ENCODE measurements around the gene HOXB3.
"Not testable (repeated sequence)": the region's sequence is repeated elsewhere in the genome, so short reads cannot be mapped to it uniquely, and the experiment has no call there.

Gene HOXB3

GRCh38 chr17:48542114-48542656 lies 47.9 kb downstream of the HOXB3 start:
- peak; percentile 47 for DNase-seq

- peak; percentile 60 for DNase-seq
Observed at GRCh38 chr17:48541577-48542113, 48.4 kb downstream of the HOXB3 start.

GRCh38 chr17:48541036-48541576 lies 48.9 kb downstream of the HOXB3 start:
- DNase-seq = no peak

- no peak for DNase-seq
Observed at GRCh38 chr17:48540213-48540612, 49.8 kb downstream of the HOXB3 start.

GRCh38 chr17:48539177-48539576 lies 50.9 kb downstream of the HOXB3 start:
- DNase-seq = no peak

- DNase-seq = no peak
Observed at GRCh38 chr17:48537316-48537715, 52.7 kb downstream of the HOXB3 start.

- not testable (repeated sequence) for DNase-seq
Observed at GRCh38 chr17:48535793-48536559, 54.1 kb downstream of the HOXB3 start.

- no peak for DNase-seq
Observed at GRCh38 chr17:48532261-48532660, 57.8 kb downstream of the HOXB3 start.

GRCh38 chr17:48530887-48531272 lies 59.2 kb downstream of the HOXB3 start, which contains the start of gene HOXB1:
Gene HOXB1, minus strand, starts transcription at chr17:48531011. Its CDS starts 107 bp downstream, at chr17:48530904.
- no peak for DNase-seq

GRCh38 chr17:48530208-48530886 lies 59.7 kb downstream of the HOXB3 start:
- DNase-seq = no peak

- DNase-seq = no peak
Observed at GRCh38 chr17:48529683-48530009, 60.4 kb downstream of the HOXB3 start.

GRCh38 chr17:48528936-48529682 lies 60.9 kb downstream of the HOXB3 start:
- no peak for DNase-seq

- DNase-seq = no peak
Observed at GRCh38 chr17:48528153-48528935, 61.7 kb downstream of the HOXB3 start.

- no peak for DNase-seq
Observed at GRCh38 chr17:48527547-48527932, 62.5 kb downstream of the HOXB3 start.

- DNase-seq = no peak
Observed at GRCh38 chr17:48526608-48527546, 63.2 kb downstream of the HOXB3 start.

GRCh38 chr17:48523010-48523409 lies 67.0 kb downstream of the HOXB3 start:
- no peak for DNase-seq

- no peak for DNase-seq
Observed at GRCh38 chr17:48522031-48522653, 67.9 kb downstream of the HOXB3 start.

GRCh38 chr17:48520631-48521079 lies 69.4 kb downstream of the HOXB3 start:
- DNase-seq = no peak

GRCh38 chr17:48519427-48519826 lies 70.6 kb downstream of the HOXB3 start:
- DNase-seq = no peak

- no peak for DNase-seq
Observed at GRCh38 chr17:48517478-48517877, 72.6 kb downstream of the HOXB3 start.
